Liver (tissue), 3 donors: ENCODE measurements around the gene RPL38.

Source experiments
- ATF3 ChIP-seq: IDR thresholded peaks from 2 replicates; pipeline ENCODE4 v1.6.1; 2016; ENCODE audit warnings: antibody characterized with exemption
- CTCF ChIP-seq: fragments of 150-350 bp; IDR thresholded peaks from 2 replicates; pipeline ENCODE4 v1.5.1; 2017; ENCODE audit warnings: improper control_type of control experiment, low read depth, low read length; ENCODE audit not compliant: missing input control
- MAX ChIP-seq: IDR thresholded peaks from 2 replicates; pipeline ENCODE4 v1.6.1; 2016; ENCODE audit warnings: antibody characterized with exemption
- RAD21 ChIP-seq, 2 donors: IDR thresholded peaks; 2 replicates each; pipeline ENCODE4 v1.6.1; 2016; ENCODE audit warnings: antibody characterized with exemption in 2 of 2, mild to moderate bottlenecking in 2 of 2
- SP1 ChIP-seq: IDR thresholded peaks from 2 replicates; pipeline ENCODE4 v1.6.1; 2018; ENCODE audit warnings: antibody characterized with exemption, mild to moderate bottlenecking
- TAF1 ChIP-seq: conservative IDR thresholded peaks from 2 replicates; pipeline ENCODE4 v1.6.1; 2016; ENCODE audit warnings: antibody characterized with exemption, mild to moderate bottlenecking
- donor health status: healthy.
- donor health status: healthy.

- no peak for TF ChIP-seq CTCF
- no peak for TF ChIP-seq SP1
- TF ChIP-seq MAX, result no peak
- no peak for TF ChIP-seq TAF1
- no peak for TF ChIP-seq ATF3
- no peak for TF ChIP-seq RAD21 (IDR thresholded peaks at IDR 0.05)
Observed at GRCh38 chr17:74244548-74244947, 41.1 kb downstream of the RPL38 start.
